Transverse colon (tissue), 4 donors: ENCODE results near the gene ENTPD8. TPM values are rescaled to one million over a fixed set of nuclear protein-coding genes. Genes with fewer than 3 reads are reported as not detected.
"Not testable (repeated sequence)": the region's sequence is repeated elsewhere in the genome, so short reads cannot be mapped to it uniquely, and the experiment has no call there.

Experiments used
- DNase-seq: peaks from one replicate; pipeline ENCODE4 v3.0.0-alpha.2; 2019
- H3K27ac ChIP-seq, 4 donors: fragments of 200-600 bp; sonication (generic); 2 replicates each; pipeline ENCODE4 v1.5.1; 2016 to 2018; ENCODE audit warnings: inconsistent platforms in 4 of 4
- H3K27me3 ChIP-seq: fragments of 200-600 bp; sonication (generic); 2 replicates; pipeline ENCODE4 v1.5.1; 2017; ENCODE audit warnings: inconsistent platforms
- H3K36me3 ChIP-seq, 4 donors: fragments of 200-600 bp; sonication (generic); 2 replicates each; pipeline ENCODE4 v1.5.1; 2017 to 2019; ENCODE audit warnings: inconsistent platforms in 4 of 4
- H3K4me1 ChIP-seq, 4 donors: fragments of 200-600 bp; sonication (generic); 2 replicates each; pipeline ENCODE4 v1.5.1; 2017 to 2020; ENCODE audit warnings: inconsistent platforms in 4 of 4
- H3K4me3 ChIP-seq, 4 donors: fragments of 200-600 bp; sonication (generic); 1 replicate in 1 of 4; 2 replicates in 3 of 4; pipeline versions ENCODE4 v1.5.1 to v1.6.1; 2017 to 2019; ENCODE audit warnings: inconsistent platforms in 4 of 4
- H3K9me3 ChIP-seq, 2 donors: fragments of 200-600 bp; sonication (generic); 2 replicates each; pipeline ENCODE4 v1.5.1; 2017 to 2019; ENCODE audit warnings: inconsistent platforms in 2 of 2
- CTCF ChIP-seq, 5 experiments: fragments of 200-600 bp in 3 of 5; fragments of 450-650 bp in 2 of 5; sonication (generic) in 3 of 5; IDR thresholded peaks; 1 replicate in 2 of 5; 2 replicates in 3 of 5; pipeline ENCODE4 v1.5.1; 2016 to 2017; ENCODE audit warnings: antibody characterized with exemption in 5 of 5, inconsistent platforms in 3 of 5, mild to moderate bottlenecking in 2 of 5, moderate library complexity in 1 of 5
- EP300 ChIP-seq: sonication (generic); formaldehyde crosslinking; IDR thresholded peaks from one replicate; pipeline ENCODE4 v1.6.1; 2017; ENCODE audit warnings: antibody characterized with exemption, low read depth
- POLR2A ChIP-seq: fragments of 450-650 bp; IDR thresholded peaks from one replicate; pipeline ENCODE4 v1.6.1; 2016; ENCODE audit warnings: antibody characterized with exemption, mild to moderate bottlenecking, moderate library complexity
- POLR2AphosphoS5 ChIP-seq, 3 donors: sonication (generic); formaldehyde crosslinking; IDR thresholded peaks; one replicate each; pipeline ENCODE4 v1.6.1; 2016; ENCODE audit warnings: antibody characterized with exemption in 3 of 3
- WGBS, 2 donors: methylation state at CpG; one replicate each; pipeline ENCODE4 v1.1.5; 2018; ENCODE audit warnings: low coverage in 1 of 2; 5-methylcytosine and 5-hydroxymethylcytosine counted together
- in situ Hi-C, 4 donors: fragments of 200-750 bp; cut with MboI; loops; one replicate each; pipeline versions ENCODE4 v1.15.0 to v1.15.1; 2017; ENCODE audit warnings: low sequenced_read_pairs in 3 of 4, low pct_ligation_motif_present in 1 of 4, low pct_unique_long_range_greater_than_20kb in 1 of 4
- intact Hi-C: fragments of 100-400 bp; cut with DNase I; formaldehyde crosslinking; loops from one replicate; pipeline ENCODE4 v1.15.1; 2023; ENCODE audit warnings: low total_unique reads
- total RNA-seq, 4 donors: library from RNA; depleted of rRNA; stranded (reverse); fragments of >200 nt; gene quantifications; one replicate each; pipeline ENCODE4 v1.1.0, GENCODE V29; 2016

The ENTPD8 gene
- total RNA-seq, 4 donors from 2014 or later = 20.7 to 109 (median 63.8) TPM

DNA sequence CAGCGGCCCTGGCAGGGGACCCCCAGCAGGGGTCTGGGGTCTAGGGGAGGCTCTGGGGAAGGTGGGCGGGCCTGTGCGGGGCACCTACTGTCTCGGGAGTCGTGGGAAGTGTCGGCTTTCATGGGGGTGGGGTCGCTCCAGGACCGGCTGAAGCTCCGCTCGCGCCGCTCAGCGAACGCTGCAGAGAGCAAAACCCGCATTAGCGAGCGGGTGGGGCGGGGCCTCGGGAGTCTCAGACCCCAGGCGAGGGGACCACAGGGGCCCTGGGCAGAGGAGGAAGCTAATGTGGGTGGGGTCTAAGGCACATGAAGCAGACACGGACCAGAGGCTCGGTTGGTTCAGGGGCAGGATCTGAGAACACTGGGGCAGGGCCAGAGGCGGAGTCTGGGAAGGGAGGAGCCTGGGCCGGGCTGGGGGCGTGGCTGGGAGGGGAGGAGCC is 12.5 kb upstream of the ENTPD8 start:
- no peaks in the 10 kb centered on the region for H3K9me3 ChIP-seq
- peak overlapping the region in 3 of 4 donors; percentile 27 to 65 (median 55) for H3K27ac ChIP-seq
- in situ Hi-C loops = no loop called here
- H3K4me1 ChIP-seq = peaks cover 19 to 32% (median 28%) of the 10 kb centered on the region in 4 donors
- no peak for TF ChIP-seq POLR2AphosphoS5 (IDR thresholded peaks at IDR 0.05)
- TF ChIP-seq EP300 = no peak
- TF ChIP-seq POLR2A = no peak
- no peak for TF ChIP-seq CTCF (IDR thresholded peaks at IDR 0.05)
- DNase-seq = peak; percentile 85
- intact Hi-C loops = no loop called here
- 24% methylated on average over 15 of the region's 25 CpGs; no CpG with 5 or more reads in 1 of the 2 donors for WGBS, 2 donors
- H3K27me3 ChIP-seq = no peaks in the 10 kb centered on the region
- H3K4me3 ChIP-seq = peak overlapping the region; percentile 24 to 44 (median 30)
- no peaks in the 10 kb centered on the region for H3K36me3 ChIP-seq

GRCh38 chr9:137452761-137453642 is 11.8 kb upstream of the ENTPD8 start:
- 88% methylated on average over 26 of the region's 43 CpGs; no CpG with 5 or more reads in 1 of the 2 donors for WGBS, 2 donors
- Histone ChIP-seq H3K4me1 (peaks cover 13 to 25% (median 21%) of the 10 kb centered on the region in 4 donors), H3K27ac (peak overlapping the region in 3 of 4 donors; percentile 27 to 65 (median 55)), H3K9me3 (no peaks in the 10 kb centered on the region), H3K27me3 (no peaks in the 10 kb centered on the region), H3K4me3 (peak overlapping the region in 3 of 4 donors; percentile 25 to 44 (median 35)), H3K36me3 (no peaks in the 10 kb centered on the region)
- TF ChIP-seq CTCF (IDR thresholded peaks at IDR 0.05) = no peak
- in situ Hi-C loops = no loop called here
- intact Hi-C loops = no loop called here
- peak; percentile 23 for DNase-seq

DNA sequence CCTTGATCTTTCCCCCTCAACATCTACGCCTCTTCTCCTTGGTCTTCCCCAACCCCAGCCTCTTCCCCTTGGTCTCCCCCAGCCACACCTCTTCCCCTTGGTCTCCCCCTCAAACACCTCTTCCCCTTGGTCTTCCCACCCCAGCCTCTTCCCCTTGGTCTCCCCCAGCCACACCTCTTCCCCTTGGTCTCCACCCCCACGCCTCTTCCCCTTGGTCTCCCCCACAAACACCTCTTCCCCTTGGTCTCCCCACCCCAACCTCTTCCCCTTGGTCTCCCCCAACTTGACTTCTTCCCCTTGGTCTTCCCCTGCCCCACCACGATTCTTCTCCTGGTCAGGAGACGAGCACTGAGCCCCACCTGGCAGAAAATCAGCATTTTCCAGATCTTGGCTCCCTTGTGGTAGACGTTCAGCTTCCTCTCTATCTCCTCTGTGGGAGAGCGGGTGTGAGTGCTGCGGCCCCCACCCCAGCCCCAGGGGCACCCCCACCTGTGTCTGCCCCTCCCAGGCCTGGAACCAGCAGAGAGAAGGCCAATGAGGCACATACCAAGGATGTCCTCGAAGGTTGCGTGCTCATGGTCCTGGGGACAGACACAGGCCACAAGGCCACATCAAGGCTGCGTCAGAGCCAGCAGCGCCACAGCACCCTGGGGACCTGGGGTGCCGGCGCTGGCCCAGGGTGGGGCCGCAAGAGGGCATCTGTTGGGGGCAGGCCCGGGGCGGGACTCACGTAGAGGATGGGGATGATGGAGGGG is 11.0 kb upstream of the ENTPD8 start:
- no peaks in the 10 kb centered on the region for H3K36me3 ChIP-seq
- no peaks in the 10 kb centered on the region for H3K9me3 ChIP-seq
- DNase-seq = peak; percentile 11
- H3K4me3 ChIP-seq = no peak overlapping the region
- intact Hi-C loops = no loop called here
- peaks cover 13 to 19% (median 17%) of the 10 kb centered on the region in 4 donors for H3K4me1 ChIP-seq
- 90% methylated on average over 14 of the region's 17 CpGs; no CpG with 5 or more reads in 1 of the 2 donors for WGBS, 2 donors
- in situ Hi-C loops = no loop called here
- no peak for TF ChIP-seq POLR2AphosphoS5 (IDR thresholded peaks at IDR 0.05)
- no peak for TF ChIP-seq EP300
- TF ChIP-seq POLR2A = no peak
- TF ChIP-seq CTCF (IDR thresholded peaks at IDR 0.05) = no peak
- H3K27ac ChIP-seq = no peak overlapping the region
- no peaks in the 10 kb centered on the region for H3K27me3 ChIP-seq

DNA sequence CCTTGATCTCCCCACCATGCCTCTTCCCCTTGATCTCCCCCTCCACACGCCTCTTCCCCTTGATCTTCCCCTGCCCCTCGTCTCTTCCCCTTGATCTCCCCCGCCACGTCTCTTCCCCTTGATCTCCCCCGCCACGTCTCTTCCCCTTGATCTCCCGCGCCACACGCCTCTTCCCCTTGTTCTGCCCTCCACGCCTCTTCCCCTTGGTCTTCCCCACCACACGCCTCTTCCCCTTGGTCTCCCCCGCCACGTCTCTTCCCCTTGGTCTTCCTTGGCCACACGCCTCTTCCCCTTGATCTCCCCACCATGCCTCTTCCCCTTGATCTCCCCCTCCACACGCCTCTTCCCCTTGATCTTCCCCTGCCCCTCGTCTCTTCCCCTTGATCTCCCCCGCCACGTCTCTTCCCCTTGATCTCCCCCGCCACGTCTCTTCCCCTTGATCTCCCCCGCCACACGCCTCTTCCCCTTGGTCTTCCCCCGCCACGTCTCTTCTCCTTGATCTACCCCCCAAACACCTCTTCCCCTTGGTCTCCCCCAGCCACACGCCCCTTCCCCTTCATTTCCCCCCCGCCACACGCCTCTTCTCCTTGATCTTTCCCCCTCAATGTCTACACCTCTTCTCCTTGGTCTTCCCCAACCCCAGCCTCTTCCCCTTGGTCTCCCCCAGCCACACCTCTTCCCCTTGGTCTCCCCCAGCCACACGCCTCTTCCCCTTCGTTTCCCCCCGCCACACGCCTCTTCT is 10.3 kb upstream of the ENTPD8 start:
- H3K27me3 ChIP-seq, H3K9me3 ChIP-seq, DNase-seq, intact Hi-C loops, H3K36me3 ChIP-seq, in situ Hi-C loops, H3K27ac ChIP-seq, H3K4me3 ChIP-seq: not testable (repeated sequence)
- H3K4me1 ChIP-seq = peaks cover 13 to 19% (median 17%) of the 10 kb centered on the region in 4 donors
- WGBS, 2 donors = 87% methylated on average over 4 of the region's 31 CpGs; no CpG with 5 or more reads in 1 of the 2 donors

DNA sequence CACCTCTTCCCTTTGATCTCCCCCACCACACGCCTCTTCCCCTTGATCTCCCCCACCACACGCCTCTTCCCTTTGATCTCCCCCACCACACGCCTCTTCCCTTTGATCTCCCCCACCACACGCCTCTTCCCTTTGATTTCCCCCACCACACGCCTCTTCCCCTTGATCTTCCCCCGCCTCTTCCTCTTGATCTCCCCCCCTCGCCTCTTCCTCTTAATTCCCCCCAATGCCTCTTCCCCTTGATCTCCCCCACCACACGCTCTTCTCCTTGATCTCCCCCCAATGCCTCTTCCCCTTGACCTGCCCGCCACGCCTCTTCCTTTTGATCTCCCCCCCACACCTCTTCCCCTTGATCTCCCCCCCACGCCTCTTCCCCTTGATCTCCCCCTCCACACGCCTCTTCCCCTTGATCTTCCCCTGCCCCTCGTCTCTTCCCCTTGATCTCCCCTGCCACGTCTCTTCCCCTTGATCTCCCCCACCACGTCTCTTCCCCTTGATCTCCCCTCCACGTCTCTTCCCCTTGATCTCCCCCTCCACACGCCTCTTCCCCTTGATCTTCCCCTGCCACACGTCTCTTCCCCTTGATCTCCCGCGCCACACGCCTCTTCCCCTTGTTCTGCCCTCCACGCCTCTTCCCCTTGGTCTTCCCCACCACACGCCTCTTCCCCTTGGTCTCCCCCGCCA is 9.5 kb upstream of the ENTPD8 start:
- H3K27ac ChIP-seq, in situ Hi-C loops, intact Hi-C loops, H3K27me3 ChIP-seq, H3K9me3 ChIP-seq, DNase-seq, H3K4me3 ChIP-seq, H3K36me3 ChIP-seq: not testable (repeated sequence)
- WGBS, 2 donors = 90% methylated on average over 9 of the region's 24 CpGs; no CpG with 5 or more reads in 1 of the 2 donors
- peaks cover 13 to 22% (median 20%) of the 10 kb centered on the region in 4 donors for H3K4me1 ChIP-seq
